ENCODE measurements around the gene NR6A1.
"Not testable (repeated sequence)": the region's sequence is repeated elsewhere in the genome, so short reads cannot be mapped to it uniquely, and the experiment has no call there.

The NR6A1 gene

GRCh38 chr9:124760719-124761118 is 10.4 kb downstream of the NR6A1 start:
- DNase-seq (ENCODE audit: low read depth, low spot score), result no peak

DNA sequence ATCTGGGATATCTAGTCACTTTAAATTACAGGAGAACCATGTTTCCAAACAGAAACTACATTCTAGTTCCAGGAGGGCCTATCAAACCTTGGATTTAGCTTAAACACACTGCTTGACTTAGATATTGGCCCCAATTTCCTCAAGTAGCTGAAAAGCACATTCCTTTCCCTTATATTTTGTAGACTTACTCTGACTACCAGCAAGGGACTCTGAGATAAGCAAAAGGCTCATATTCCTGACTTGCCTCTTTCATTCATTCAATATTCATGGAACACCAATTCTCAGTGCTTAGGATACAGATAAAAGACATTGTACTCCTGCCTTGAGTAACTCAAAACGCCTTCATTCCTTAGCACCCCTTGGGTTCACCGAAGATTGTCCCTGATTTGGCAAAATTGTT is 11.8 kb downstream of the NR6A1 start:
- DNase-seq (ENCODE audit: low read depth, low spot score), result no peak

DNA sequence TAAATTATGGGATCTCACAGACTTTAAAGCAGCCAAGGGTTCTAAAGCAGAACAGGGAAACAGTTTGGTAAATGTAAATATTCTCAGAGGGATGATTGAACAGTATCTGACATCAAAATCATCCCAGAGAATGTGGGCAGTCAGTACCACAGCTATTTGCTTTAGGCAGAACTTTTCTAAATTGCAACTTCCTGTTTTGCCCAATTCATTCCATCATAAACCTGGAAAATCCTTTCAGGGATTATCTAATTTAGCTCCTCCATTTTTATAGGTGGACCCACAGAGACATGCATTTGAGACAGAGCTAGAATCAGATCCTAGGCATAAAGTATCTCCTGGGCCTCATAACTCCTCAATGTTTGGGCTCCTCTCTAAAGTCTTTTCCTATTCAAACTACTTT is 12.4 kb downstream of the NR6A1 start:
- DNase-seq (ENCODE audit: low read depth, low spot score), result no peak

GRCh38 chr9:124758061-124758460 is 13.1 kb downstream of the NR6A1 start:
- no peak for DNase-seq (ENCODE audit: low read depth, low spot score)

- DNase-seq (ENCODE audit: low read depth, low spot score), result no peak
Observed at GRCh38 chr9:124757616-124758015, 13.5 kb downstream of the NR6A1 start.

GRCh38 chr9:124756011-124756410 is 15.1 kb downstream of the NR6A1 start:
- no peak for DNase-seq (ENCODE audit: low read depth, low spot score)

DNA sequence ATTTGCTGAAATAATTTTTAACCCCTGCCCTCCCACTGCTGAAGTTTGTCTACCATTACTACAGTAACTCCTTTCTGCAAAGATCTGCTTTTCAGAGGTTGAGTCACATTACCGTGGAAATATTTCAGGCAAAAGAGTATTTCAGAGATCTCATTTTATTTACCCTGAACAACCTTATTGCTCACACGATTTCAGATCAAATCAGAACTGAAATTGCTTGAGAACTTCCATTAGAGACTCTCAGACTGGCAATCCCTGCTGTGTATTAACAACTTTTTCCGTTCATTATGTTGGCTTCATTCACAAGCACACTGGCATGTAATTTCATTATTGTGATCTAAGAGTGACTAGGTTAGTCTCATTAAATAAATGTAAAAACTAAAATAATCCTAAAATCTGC is 16.1 kb downstream of the NR6A1 start:
- DNase-seq (ENCODE audit: low read depth, low spot score), result no peak

DNA sequence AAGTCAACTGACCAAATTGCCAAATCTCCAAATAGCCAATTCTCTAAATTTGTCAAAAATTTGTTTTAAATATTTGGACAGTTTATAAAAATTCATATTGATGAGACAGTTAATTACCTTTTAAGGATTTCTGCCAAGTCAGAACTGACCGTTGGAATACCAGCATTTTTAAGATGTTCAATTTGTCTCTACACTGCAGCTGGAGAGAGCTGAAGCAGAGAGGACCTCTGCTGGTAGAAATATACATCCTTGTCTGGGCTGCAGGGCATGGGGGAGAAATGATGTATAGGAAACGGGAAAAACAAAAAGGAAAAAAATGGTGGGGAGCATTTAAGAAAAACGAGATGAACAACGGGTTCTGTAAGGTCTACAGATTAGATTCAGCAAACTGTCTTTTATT is 16.8 kb downstream of the NR6A1 start:
- no peak for DNase-seq (ENCODE audit: low read depth, low spot score)

DNA sequence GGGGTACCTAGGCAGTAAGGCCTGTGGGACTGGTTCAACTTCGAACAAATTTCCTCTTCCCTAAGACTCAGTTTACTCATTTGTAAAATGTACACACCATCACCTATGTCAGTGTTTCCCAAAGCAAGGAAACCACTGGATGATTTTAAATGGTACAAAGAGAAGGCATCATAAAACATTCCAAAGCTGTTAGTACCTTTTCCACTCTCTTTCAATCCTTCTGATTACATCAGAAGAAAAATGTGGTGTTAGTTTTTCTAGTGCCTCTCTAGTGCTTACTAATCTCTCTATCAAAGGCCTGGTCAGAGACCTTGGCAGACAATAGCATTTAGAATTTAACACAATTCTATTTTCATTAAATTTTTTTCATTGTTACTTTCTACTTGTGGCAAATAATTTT is 18.1 kb downstream of the NR6A1 start:
- DNase-seq (ENCODE audit: low read depth, low spot score), result no peak

- no peak for DNase-seq (ENCODE audit: low read depth, low spot score)
Observed at GRCh38 chr9:124749781-124750180, 21.3 kb downstream of the NR6A1 start.

GRCh38 chr9:124749284-124749683 is 21.8 kb downstream of the NR6A1 start:
- DNase-seq (ENCODE audit: low read depth, low spot score), result no peak

DNA sequence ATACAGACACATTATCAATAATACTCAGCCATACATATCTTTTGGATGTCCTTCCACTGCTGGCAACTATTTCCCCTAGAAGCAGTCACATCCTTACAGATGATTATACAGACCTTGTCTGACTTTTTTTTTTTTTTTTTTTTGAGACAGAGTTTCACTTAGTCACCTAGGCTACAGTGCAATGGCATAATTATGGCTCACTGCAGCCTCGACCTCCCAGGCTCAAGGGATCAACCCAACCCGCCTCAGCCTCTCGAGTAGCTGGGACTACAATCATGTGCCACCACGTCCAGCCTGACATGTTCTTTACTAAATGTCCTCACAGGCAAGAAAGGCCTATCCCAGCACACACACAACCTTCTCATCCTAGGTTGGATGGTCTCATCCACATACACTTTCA is 24.0 kb downstream of the NR6A1 start:
- no peak for DNase-seq (ENCODE audit: low read depth, low spot score)

DNA sequence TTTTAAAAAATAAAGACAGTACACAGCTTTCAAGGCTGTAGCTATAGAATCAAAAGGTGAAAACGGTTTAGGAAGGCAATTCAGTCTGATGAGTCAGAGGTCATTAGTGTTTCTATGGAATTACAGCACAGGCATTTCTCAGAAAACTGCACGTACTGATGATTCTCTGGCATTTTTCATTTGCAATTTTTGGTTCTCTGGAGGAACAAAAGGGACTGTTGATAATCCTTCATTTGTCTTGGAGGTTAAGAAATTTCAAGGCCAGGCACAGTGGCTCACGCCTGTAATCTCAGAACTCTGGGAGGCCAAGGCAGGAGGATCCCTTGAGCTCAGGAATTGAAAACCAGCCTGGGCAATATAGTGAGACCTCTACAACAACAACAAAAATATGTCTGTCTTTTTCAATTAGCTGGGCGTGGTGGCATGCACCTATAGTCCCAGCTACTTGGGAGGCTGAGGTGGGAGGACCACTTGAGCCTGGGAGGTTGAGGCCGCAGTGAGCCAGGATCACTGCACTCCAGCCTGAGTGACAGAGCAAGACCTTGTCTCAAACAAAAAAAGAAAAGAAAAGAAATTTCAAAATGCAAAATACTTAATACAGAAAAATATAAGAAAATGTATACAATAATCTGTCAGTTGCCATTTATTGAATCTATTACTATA is 27.3 kb downstream of the NR6A1 start:
- no peak for DNase-seq (ENCODE audit: low read depth, low spot score)

GRCh38 chr9:124742940-124743339 is 28.2 kb downstream of the NR6A1 start:
- no peak for DNase-seq (ENCODE audit: low read depth, low spot score)

GRCh38 chr9:124741662-124742061 is 29.4 kb downstream of the NR6A1 start:
- DNase-seq (ENCODE audit: low read depth, low spot score), result no peak

DNA sequence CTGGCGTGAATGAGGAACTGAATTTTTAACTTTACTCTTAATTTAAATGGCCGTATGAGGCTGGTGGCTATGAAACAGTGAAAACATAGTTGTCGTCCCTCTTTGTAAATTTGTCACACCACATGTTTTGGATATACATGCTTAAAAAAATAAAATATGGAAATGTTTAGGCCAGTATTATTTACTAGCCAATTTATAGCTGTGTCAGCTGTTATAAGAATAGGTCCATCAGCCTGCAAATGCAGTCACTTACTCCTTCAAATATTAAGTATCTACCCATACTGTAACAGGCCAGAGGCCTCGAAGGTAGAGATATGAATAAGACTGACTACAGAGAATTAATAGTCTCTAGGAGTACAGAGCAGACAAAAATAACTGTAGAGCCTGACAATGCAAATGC is 30.0 kb downstream of the NR6A1 start:
- DNase-seq (ENCODE audit: low read depth, low spot score), result no peak

GRCh38 chr9:124739360-124739759 is 31.8 kb downstream of the NR6A1 start:
- no peak for DNase-seq (ENCODE audit: low read depth, low spot score)

GRCh38 chr9:124738075-124738474 is 33.0 kb downstream of the NR6A1 start:
- not testable (repeated sequence) for DNase-seq (ENCODE audit: low read depth, low spot score)

- DNase-seq (ENCODE audit: low read depth, low spot score), result no peak
Observed at GRCh38 chr9:124735121-124735520, 36.0 kb downstream of the NR6A1 start.

GRCh38 chr9:124734741-124735083 is 36.4 kb downstream of the NR6A1 start:
- not testable (repeated sequence) for DNase-seq (ENCODE audit: low read depth, low spot score)

- no peak for DNase-seq (ENCODE audit: low read depth, low spot score)
Observed at GRCh38 chr9:124733964-124734740, 37.0 kb downstream of the NR6A1 start.

GRCh38 chr9:124730772-124731171 is 40.3 kb downstream of the NR6A1 start:
- DNase-seq (ENCODE audit: low read depth, low spot score), result no peak

GRCh38 chr9:124726886-124727285 is 44.2 kb downstream of the NR6A1 start:
- DNase-seq (ENCODE audit: low read depth, low spot score), result no peak

GRCh38 chr9:124725068-124725452 is 46.1 kb downstream of the NR6A1 start:
- DNase-seq (ENCODE audit: low read depth, low spot score), result no peak
